Stimulated activated CD4-positive, alpha-beta T cell treated with anti-CD3 and anti-CD28 coated beads, Interleukin-2, amount 100 ng/mL, for 4 hours (primary cell): ENCODE results near the gene TTLL7.

ENCODE experiments used
- DNase-seq: peaks from one replicate; pipeline ENCODE4 v3.0.0-alpha.2; 2020; ENCODE audit warnings: low read depth

TTLL7 gene

GRCh38 chr1:83864991-83865390 lies 133.9 kb downstream of the TTLL7 start:
- no peak for DNase-seq

GRCh38 chr1:83860490-83861221 lies 138.3 kb downstream of the TTLL7 start:
- DNase-seq: peak; percentile 65

GRCh38 chr1:83857716-83858115 lies 141.2 kb downstream of the TTLL7 start:
- no peak for DNase-seq

- DNase-seq: no peak
These were observed 141.8 kb downstream of the TTLL7 start for GRCh38 chr1:83857103-83857502.

GRCh38 chr1:83856381-83856780 lies 142.6 kb downstream of the TTLL7 start:
- DNase-seq: no peak

- no peak for DNase-seq
These were observed 144.5 kb downstream of the TTLL7 start for GRCh38 chr1:83854456-83854855.

GRCh38 chr1:83850834-83851233 lies 148.1 kb downstream of the TTLL7 start:
- DNase-seq: no peak

GRCh38 chr1:83849191-83850061 lies 149.5 kb downstream of the TTLL7 start:
- no peak for DNase-seq

GRCh38 chr1:83846138-83846537 lies 152.8 kb downstream of the TTLL7 start:
- no peak for DNase-seq

GRCh38 chr1:83845437-83846071 lies 153.4 kb downstream of the TTLL7 start:
- DNase-seq: no peak

GRCh38 chr1:83844546-83844945 lies 154.4 kb downstream of the TTLL7 start:
- no peak for DNase-seq

GRCh38 chr1:83839566-83840173 lies 159.3 kb downstream of the TTLL7 start:
- no peak for DNase-seq

- no peak for DNase-seq
These were observed 160.4 kb downstream of the TTLL7 start for GRCh38 chr1:83838573-83838972.

GRCh38 chr1:83836543-83836942 lies 162.4 kb downstream of the TTLL7 start:
- no peak for DNase-seq

GRCh38 chr1:83834621-83835264 lies 164.2 kb downstream of the TTLL7 start:
- DNase-seq: no peak

GRCh38 chr1:83832194-83832593 lies 166.7 kb downstream of the TTLL7 start:
- DNase-seq: no peak

GRCh38 chr1:83829106-83829505 lies 169.8 kb downstream of the TTLL7 start:
- DNase-seq: no peak

GRCh38 chr1:83828456-83828855 lies 170.5 kb downstream of the TTLL7 start:
- DNase-seq: no peak

- no peak for DNase-seq
These were observed 171.2 kb downstream of the TTLL7 start for GRCh38 chr1:83827741-83828140.

GRCh38 chr1:83822208-83822607 lies 176.7 kb downstream of the TTLL7 start:
- no peak for DNase-seq

- no peak for DNase-seq
These were observed 179.5 kb downstream of the TTLL7 start for GRCh38 chr1:83819436-83819835.

GRCh38 chr1:83818916-83819315 lies 180.0 kb downstream of the TTLL7 start:
- DNase-seq: no peak
